Inflammatory macrophage (primary cell): ENCODE data around the gene PTPRK.

Source experiments
- DNase-seq, 2 donors: peaks; one replicate each; pipeline ENCODE4 v3.0.0-alpha.2; 2020 to 2022
- total RNA-seq, 18 experiments: gene quantifications; one replicate each; lab custom pipeline; 2026; ENCODE audit warnings: mixed read lengths in 6 of 18, inconsistent platforms in 2 of 18; lab: John Stamatoyannopoulos, UW

PTPRK gene
- total RNA-seq: 0 to 0.49 (median 0.15) reads per million in 18 experiments

DNA sequence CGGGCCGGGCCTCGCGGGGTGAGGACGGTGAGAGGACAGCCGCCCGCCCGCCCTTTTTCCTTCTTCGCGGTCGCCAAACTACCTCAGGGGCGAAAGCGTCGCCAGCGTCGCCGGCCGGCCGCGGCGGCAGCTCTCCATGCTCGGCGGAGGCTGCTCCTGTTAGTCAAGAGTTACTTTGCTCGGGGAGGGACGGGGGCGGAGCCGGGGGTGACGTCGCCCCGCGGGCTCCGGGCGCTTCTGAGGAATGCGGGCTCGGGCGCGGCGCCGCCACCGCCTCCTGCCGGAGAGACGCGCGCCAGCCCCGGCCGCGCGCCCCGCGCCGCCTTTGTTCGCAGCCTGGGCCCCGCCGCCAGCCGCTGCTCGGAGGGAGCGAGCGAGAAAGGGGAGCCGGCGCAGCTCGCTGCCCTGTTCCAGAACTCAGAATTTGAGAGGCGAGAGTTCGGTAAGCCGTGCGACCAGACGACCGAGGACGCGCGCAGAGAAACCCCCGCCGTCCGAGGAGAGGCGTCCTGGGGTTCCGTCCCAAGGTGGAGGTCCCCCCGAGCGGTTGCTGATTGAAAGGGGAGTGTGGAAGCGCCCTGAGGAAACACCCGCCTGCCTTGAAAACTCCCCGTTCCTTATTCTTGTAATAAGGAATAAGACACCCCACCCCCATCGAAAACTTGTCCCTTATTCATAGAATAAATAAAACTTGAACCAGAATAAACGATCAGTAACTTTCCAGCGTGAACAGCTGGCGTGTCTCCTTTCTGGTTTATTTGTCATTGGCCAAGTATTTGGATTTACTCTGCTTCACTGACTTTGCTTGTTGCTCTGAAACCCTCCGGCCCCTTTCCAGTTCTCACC lies at the start of gene PTPRK:
Gene PTPRK (minus strand): TSS at position 164 of the 846 bp plus-strand sequence. CDS start 241 bp downstream, outside the sequence.
- peak; percentile 45 to 55 for DNase-seq

DNA sequence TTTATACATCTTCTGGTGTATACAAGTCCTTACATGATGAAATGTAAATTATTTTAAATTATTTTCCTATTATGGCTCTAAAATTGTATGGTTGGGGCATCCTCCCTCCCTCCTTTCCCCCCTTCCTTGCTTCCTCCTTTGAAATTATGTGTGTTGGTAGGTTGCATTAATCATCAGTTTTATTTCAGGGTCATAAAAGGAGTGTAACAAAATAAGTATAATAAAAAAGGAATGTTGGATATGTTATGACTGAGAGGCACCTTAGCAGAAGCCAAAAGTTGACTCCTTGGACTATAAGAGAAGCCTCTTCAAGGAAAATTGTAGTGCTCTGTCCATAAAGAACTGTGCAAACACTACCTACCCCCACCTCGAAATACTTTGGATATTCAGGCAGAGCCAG lies 46.6 kb upstream of the PTPRK start:
- DNase-seq: no peak

DNA sequence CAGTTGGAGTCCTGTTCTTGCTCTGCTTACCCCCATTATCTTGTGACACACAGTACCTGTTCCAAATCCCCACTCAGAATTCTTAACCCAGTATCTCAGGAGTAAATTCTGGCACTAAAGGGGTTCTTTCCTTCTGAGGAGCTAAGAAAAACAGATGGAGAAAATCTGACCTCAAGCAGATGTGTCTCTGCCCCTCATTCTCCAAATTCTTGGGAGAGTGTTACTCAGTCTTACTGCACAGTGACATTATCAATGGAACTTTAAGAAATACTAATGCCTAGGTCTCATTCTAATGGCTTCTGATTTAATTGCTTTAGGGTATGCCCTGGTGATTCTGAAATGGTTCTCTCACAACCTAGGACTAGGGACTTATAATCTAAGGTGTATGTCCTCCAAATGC lies 40.6 kb upstream of the PTPRK start:
- no peak for DNase-seq

DNA sequence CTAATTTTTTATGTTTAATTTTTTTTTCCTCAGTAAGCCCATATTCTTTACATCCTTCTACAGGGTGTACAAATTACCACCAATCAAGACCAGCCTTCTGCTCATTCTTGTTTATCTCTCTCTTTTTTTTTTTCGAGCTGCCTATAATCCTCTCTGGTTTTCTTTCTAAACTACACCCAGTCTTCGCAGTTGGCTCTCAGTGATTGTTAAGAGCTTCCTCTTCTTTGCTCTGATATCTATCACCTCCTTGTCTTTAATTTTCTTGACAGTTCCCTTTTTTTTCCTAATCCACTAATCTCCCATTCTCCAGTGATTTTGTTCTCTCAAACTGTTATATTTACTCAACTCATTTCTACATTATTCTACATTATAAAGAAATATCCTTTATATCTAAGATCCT lies 38.5 kb upstream of the PTPRK start:
- no peak for DNase-seq

DNA sequence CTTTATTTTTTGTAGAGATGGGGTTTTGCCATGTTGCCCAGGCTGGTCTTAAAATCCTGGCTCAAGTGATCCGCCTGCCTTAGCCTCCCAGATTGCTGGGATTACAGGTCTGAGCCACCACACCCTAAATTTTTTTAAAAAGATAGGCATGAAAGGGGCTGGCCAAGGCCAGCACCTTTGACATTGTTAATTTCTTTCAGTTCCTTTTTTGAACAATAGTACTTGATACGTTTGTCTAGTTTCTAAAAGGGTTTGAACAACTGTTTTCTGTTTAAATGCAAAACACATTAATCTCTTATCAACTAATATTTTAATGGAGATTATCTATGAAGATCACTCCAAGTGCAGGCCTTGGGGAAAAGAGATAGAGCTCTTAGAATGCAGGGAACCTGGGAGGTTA lies 37.6 kb upstream of the PTPRK start:
- no peak for DNase-seq

DNA sequence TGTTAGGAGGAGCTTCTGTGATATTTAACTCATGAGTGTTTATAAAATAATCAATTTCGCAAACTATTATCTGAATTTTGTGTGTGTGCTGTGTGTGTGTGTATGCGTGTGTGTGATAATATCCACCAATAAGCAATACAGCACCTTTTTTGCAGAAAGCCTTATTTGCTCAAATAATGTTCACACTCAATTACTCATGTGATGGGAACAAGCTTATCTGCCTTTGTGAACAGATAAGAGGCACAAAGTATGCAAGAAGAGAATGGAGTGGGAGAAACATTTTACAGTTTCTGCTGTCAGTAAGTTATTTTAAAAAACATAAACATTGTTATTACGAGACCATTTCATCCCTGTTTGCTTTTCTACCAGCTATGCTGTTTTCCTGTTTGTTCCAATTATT lies 36.7 kb upstream of the PTPRK start:
- no peak for DNase-seq

DNA sequence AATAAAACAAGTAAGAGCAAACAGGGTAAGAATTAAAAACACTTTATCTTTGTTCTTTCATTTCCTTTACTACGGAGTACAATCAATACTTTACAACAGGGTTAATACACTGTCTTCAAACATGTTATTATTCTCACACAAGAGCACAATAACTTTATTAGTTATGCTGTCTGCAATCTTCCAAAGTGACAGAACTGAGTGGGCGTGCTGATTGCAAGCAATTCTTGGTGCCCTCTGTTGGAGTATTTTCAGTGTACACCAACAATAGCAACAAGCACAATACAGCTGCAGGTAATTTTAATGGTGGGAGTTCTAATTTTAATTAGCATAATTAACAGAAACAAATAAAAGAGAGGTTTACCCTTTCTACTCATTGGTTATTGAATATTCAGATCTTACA lies 33.9 kb upstream of the PTPRK start:
- DNase-seq: no peak

DNA sequence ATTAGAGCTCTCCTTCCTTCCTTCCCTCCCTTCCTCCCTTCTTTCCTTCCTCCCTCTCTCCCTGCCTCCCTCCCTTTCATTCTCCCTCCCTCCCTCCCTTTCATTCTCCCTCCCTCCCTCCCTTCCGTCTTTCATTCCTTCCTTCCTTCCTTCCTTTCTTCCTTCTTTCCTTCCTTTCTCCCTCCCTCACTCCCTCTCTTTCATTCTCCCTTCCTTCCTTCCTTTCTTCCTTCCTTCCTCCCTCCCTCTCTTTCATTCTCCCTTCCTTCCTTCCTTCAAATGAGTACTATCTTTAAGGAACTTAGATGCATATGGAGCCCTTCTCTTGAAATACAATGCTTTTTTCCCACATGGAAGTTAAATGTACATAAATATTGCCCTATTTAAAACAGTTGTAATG lies 20.9 kb upstream of the PTPRK start:
- no peak for DNase-seq

DNA sequence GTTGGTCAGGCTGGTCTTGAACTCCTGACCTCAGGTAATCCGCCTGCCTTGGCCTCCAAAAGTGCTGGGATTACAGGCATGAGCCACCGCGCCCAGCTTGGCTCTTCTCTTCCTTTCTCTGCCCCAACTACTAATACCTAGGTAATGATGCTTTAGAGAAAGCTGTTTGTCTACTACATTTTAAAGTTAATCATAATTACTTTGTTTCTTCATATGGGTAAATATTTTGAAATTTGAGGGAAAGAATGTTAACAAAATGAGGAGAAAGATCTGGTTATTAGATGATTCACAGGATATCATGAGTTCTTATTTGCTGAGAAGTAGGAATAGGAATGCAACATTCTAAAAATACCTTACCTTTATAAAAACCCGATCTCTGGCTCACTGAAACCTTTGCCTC lies 18.4 kb upstream of the PTPRK start:
- DNase-seq: no peak

DNA sequence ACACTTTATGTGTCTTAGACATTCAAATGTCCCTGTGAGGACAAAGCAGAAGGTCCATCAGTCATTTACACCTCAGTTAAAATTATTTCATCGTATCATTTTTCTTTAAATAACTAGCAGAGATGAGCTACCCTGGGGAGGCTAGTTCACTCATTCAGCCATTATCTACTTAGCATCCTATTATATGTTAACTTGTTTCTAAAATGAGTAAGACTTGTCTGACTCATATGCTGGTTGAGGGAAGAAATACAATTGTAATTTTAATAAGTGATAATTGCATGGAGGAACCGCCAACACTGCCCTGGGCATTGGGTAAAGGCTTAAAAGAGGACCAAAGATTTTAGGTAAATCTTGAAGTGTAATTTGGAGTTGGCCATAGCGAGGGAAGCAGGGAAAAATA lies 12.4 kb upstream of the PTPRK start:
- DNase-seq: no peak

DNA sequence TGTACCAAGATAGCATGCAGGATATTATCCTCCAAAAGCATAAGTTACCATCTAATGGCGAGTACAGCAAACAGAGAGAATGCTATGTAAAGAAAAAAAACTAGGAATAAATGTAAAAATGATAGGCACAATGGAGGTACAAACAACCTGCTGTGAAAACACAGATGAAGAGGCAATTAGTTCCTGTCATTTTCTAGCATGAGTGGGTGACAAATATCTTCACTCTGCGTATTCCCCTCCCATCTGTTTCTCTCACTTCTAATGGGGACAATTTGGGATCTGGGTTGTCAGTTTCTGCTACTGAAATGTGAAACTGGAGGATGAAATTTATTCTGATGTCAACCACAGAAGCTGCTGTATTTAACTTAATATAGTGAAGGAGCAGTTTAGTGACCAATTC lies 11.7 kb upstream of the PTPRK start:
- DNase-seq: no peak

DNA sequence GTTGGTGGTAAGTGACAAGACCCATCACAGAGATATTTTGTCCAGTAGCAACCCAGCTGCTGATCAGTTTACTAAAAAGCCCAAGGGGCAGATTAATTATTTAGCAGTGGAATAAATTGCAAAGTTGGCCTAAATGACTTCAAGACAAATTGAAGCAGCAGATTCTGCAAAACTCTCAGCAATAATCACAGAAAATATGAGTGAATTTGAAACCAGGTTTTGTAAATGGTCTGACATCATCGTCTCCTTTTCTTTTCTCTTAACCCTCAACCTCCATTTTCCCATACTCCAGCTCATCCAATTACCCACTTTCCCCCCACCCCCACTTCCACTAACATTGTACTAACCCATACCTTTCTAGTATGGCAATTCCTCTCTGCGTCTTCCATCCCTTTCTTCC lies 11.3 kb upstream of the PTPRK start:
- DNase-seq: no peak

DNA sequence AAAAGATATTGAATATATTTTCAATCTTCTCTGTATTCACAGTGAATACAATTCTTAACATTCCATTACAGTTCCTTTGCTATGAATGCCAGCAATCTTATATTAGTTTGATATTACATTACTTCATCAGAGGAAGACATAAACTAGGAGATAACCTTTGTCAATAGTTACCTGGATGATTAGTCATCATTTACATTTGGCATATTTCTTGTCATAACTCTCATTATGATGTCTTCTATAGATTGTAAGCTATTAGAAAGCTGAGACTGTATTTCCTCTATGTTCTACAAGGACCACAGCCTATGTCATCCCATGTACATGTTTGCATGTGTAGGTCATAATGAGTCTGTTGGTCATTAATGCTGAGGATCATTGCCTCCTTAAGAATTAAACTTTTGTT lies 7.8 kb upstream of the PTPRK start:
- DNase-seq: no peak

DNA sequence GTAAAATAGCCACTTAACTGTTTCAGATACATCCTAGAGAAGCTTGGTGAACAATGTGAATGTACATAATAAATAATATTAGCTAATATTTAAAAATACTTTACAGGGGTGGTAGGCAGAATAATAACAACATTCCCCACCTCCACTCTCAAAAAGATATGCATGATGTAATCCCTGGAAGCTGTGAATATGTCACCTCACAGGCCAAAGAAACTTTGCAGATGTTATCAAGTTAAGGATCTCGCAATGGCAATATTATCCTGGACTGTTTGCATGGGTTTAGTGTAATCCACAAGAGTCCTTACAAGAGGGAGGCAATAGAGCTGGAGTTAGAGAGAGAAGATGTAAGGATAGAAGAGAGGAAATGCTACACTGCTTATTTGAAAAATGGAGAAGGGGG lies 7.0 kb upstream of the PTPRK start:
- DNase-seq: no peak

DNA sequence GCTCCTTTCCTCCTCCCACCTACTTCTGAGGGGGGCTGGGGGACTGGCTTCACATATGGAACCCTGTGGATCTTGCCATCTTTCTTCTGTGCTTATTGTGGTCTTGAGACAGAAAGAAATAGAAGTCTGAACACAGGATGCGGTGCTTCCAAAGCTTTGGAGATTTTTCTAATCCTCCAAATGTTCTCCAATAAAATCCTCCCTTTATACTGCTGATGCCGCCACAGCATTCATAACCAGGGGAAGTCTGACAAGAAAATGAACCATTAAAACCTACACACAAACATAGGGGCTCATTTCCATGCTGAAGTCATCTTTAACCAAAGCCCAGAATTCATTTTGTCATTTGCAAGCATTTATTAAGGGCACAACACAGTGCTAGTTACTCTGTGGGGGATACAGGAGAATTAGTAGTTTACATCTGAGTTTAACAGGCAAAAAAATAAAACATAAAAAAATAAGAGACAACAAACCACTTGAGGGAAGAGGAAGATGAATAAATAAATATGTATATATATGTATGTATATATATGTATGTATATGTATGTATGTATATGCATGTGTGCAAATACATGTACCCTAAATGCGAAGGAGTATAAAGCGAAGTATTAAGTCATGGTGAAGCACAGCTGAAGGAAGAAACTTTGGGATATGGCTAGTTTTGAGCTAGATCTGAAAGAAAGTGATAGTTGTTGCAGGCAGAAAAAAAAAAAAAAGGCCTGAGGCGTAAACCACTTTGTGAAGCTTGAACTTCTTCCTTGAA lies 5.9 kb upstream of the PTPRK start:
- no peak for DNase-seq

DNA sequence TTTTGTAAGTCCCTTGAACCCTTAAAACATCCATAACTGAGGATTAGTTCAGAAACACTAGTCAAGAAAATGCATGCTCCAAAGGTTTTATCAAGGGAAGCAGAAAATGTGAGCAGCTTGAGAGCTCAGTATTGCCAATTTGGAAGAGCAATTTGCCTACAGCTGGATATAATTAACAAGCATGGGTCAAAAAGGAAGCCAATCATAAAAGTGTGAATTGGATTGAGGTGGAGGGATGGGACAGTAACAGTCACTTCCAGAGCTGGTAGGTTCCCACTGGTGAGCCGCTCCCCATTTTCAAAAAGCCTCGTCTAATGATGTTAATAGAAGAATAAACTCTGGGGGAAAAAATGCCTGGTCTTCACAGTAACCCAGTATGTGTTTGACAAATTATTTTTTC lies 5.0 kb upstream of the PTPRK start:
- no peak for DNase-seq

DNA sequence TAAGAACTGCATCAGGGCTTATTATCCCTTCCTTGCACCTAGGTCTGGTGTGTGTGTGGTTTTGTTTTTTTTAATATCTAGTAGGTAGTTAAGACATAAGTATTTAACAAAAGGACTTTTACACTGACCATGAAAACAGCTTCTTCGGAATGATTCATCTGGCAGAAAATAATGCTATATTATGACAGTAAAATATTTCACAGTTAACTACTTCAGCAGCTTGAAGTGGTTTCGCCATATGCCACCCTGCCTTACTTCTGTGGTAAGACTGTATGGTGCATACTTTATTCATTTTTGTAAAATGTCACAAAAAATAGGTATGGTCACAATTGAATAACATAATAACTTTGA lies 858 bp upstream of the PTPRK start:
- no peak for DNase-seq

DNA sequence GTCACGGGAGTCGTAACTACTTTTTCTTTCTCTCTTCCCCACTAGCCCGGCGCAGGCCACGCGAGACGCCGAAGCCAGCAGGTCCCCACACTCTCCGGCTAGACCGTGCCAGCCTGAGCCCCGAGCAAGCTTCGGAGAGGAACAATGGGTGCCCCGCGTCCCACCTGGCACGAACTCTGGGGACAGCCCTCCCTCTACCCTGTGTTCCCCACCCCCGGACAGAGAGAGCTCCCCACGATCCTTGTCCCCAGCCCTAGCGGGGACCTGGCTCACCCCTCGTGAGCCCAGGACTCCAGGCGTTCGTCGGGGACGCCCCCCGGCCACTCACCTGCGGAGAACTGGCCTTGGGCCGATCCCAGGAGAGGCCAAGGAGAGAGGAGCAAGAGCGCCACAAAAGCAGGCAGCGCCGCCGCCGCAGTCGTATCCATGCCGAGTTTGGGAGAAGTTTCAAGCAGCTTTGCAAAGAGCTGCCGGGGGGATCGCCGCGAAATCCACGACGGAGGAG lies 416 bp downstream of the PTPRK start:
- no peak for DNase-seq

DNA sequence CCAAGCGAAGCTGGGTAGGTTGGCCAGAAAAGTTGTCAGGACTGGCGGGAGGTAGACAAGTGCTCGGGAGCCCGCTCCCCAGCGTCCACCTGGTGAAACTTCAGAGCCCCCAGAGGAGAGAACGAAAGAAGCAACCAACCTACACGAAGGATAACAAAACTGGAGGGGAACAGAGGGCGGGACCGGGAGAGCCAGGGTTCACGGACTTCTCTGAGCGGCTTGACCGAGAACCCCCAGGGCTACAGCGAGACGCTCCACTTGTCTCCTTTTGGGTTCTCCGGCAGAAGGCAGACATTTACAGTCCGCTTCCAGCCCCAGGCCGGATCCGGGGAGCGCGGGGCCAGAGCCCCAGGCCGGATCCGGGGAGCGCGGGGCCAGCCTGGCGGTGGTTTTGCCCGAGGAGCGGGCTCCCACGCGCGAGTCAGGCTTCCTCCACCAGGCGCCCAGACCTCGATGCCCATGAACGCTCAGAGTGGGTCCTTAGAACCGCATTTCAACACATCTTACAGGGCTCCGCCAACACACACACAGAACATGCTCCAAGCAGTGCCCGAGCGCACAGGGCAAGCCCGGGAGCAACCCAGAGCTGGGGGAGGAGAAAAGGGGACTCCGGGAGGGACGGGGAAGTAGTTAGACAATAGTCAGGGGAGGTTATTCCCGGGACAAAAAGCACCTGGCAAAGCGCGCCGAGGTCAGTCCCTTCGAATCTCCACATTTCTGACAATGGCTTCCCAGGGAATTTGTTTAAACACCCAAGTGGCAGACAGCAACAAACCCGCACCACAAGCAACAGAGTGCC lies 1.1 kb downstream of the PTPRK start:
- peak in 1 of 2 donors; percentile 6 for DNase-seq

DNA sequence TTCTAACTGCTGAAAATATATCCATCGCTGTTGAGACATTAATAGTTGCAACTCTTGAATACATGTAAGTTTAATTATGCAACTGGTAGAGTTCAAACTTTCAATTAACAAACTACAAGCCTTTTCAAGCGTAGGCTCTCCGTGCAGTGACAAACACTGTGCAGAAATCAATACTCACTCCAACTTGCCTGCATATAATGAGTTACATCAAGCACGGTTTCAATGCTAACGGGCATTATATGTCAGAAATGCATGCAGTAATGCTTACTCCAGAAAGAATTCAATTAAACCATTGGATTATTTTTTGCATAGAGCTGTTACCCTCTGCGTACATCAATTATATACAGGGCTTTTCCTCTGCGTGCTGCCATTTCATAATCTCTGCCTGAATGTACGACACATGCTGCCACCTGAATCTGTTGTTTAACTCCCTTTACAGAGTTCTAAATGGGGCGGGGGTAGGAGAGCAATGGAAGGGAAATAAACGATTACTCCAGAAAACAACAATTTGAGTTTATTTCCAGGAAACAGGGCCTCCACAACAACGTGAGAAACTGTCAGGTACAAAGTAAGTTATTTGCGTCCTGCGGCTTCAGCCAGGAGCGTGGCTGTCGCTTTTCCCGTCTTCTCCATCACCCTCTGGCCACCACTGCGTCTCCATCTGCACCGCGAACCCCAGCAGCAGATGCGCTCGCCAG lies 1.8 kb downstream of the PTPRK start:
- no peak for DNase-seq

DNA sequence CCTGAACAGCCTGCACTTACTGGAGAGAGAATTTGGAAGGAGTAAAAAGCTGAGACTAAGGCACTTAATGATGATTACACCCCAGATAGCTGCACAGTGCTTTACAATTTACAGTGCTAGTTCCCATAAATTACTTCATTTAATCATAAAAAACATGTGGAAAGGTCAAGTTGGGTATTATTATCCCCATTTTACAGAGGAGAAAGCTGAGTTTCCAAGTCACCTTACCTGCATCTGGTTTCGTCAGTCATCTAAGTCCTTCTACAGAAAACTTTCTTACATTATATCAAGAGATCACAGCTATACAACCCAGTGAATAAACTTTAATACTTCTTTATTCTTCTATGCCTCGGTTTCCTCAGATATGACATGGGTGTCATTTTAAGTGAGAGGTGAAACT lies 3.3 kb downstream of the PTPRK start:
- DNase-seq: no peak

DNA sequence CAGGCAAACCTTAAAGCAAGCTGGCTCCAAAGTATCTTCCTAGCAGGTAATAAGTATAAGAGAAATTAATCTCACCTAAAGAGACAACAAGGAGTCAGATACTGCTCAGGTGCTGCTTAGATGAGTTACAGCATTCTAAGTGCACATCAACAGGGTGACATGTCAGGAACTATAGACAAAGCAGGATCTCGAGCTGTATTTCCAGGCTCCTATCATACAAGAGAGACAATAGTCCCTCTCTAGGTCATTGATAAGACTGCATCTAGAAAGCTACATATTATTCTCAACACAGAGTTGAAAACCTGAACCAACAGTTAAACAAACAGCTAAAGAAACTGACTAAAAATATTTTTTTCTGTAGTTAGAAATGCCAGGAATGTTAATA lies 3.9 kb downstream of the PTPRK start:
- DNase-seq: no peak
